Caco-2 (cell line): ENCODE measurements around the gene ACR. TPM values are rescaled to one million over a fixed set of nuclear protein-coding genes. Genes with fewer than 3 reads are reported as not detected.

Source experiments
- BruUV-seq: library from RNA; stranded (reverse); fragments of 400-500 nt; replicated peaks from 2 replicates; lab custom pipeline; 2021; lab: Mats Ljungman, UMichigan
- CTCF ChIA-PET: fragments of 300-600 bp; sonication (Branson Sonifier 250); formaldehyde crosslinking; loops from one replicate; lab custom pipeline; 2022; ENCODE audit warnings: antibody characterized with exemption; lab: Charles Lee
- POLR2A ChIA-PET: fragments of 300-600 bp; sonication (Branson Sonifier 250); formaldehyde crosslinking; loops from one replicate; lab custom pipeline; 2022; ENCODE audit warnings: antibody characterized with exemption; lab: Charles Lee
- DNase-seq, 2 experiments: peaks; one replicate each; pipeline versions ENCODE4 v3.0.0 to v3.0.0-alpha.2; 2020 to 2022
- H3K27me3 ChIP-seq: replicated peaks from 2 replicates; pipeline ENCODE4 v1.6.0; 2011; ENCODE audit warnings: low read length; ENCODE audit not compliant: control insufficient read depth, insufficient read depth
- H3K36me3 ChIP-seq: 2 replicates; pipeline ENCODE4 v1.5.1; 2011; ENCODE audit warnings: low read length; ENCODE audit not compliant: control insufficient read depth, insufficient read depth
- H3K4me1 ChIP-seq: fragments of 250-450 bp; sonication (Bioruptor Pico); 2 replicates; pipeline ENCODE4 v1.5.1; 2020; ENCODE audit warnings: mild to moderate bottlenecking
- H3K4me3 ChIP-seq: 2 replicates; pipeline ENCODE4 v1.5.1; 2011; ENCODE audit warnings: low read depth, mild to moderate bottlenecking, control low read depth, low read length
- H3K9me3 ChIP-seq: fragments of 250-450 bp; sonication (Bioruptor Pico); 2 replicates; pipeline ENCODE4 v1.5.1; 2020; ENCODE audit warnings: mild to moderate bottlenecking, moderate library complexity
- H3K27ac Mint-ChIP-seq: one replicate; pipeline ENCODE4 v1.8.0; 2022; ENCODE audit warnings: mixed read lengths; ENCODE audit not compliant: unreplicated experiment
- H3K27me3 Mint-ChIP-seq: one replicate; pipeline ENCODE4 v1.8.0; 2022; ENCODE audit warnings: mixed read lengths; ENCODE audit not compliant: insufficient read depth, unreplicated experiment
- H3K36me3 Mint-ChIP-seq: one replicate; pipeline ENCODE4 v1.8.0; 2022; ENCODE audit warnings: mild to moderate bottlenecking, mixed read lengths; ENCODE audit not compliant: insufficient read depth, unreplicated experiment
- H3K4me1 Mint-ChIP-seq: one replicate; pipeline ENCODE4 v1.8.0; 2022; ENCODE audit warnings: low read depth, mixed read lengths; ENCODE audit not compliant: unreplicated experiment
- H3K4me3 Mint-ChIP-seq: one replicate; pipeline ENCODE4 v1.8.0; 2022; ENCODE audit warnings: mild to moderate bottlenecking, moderate library complexity, mixed read lengths; ENCODE audit not compliant: unreplicated experiment
- H3K9me3 Mint-ChIP-seq: one replicate; pipeline ENCODE4 v1.8.0; 2022; ENCODE audit warnings: mixed read lengths; ENCODE audit not compliant: unreplicated experiment
- intact Hi-C: fragments of 100-400 bp; cut with micrococcal nuclease; formaldehyde crosslinking; loops from one replicate; pipeline ENCODE4 v1.10.0; 2022; ENCODE audit not compliant: unreplicated experiment
- total RNA-seq: library from RNA; stranded (reverse); gene quantifications from 2 replicates; pipeline ENCODE4 v1.2.3, GENCODE V29; 2022
- TF ChIP-seq, protein P1 (sequence below), 2 experiments: fragments of 200-600 bp in 1 of 2; IDR thresholded peaks; 1 replicate in 1 of 2; 2 replicates in 1 of 2; pipeline versions ENCODE4 v1.5.1 to v1.8.0; 2011 to 2022; ENCODE audit warnings: antibody characterized with exemption in 1 of 2, control low read depth in 1 of 2, inconsistent platforms in 1 of 2, low read depth in 1 of 2, low read length in 1 of 2, mild to moderate bottlenecking in 1 of 2, moderate library complexity in 1 of 2; ENCODE audit not compliant: insufficient read depth in 1 of 2, severe bottlenecking in 1 of 2, unreplicated experiment in 1 of 2

The ACR gene
- total RNA-seq, 1 experiment from 2014 or later = not detected

DNA sequence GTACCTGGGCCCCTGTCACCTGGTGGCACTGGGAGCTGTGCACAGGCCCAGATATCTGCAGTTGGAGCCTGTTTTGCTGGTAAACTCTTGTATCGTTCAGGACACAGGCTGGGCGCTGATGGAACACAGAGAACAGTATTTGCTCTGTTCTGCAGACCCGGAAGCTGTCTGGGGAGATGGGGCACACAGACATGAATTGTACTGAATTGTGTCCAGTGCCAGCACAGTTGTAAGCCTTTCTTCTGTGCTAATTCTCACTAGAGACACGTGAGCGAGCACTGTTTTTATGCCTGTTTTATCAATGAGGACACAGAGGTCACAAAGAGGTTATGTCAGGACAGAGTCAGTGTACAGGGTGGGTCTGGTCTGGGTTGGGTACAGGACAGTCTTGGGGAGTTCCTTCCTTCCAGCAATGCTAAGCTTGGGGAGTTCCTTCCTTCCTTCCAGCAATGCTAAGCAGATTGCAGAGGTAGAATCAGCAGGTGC, 24.4 kb upstream of the ACR start:
- BruUV-seq = no TSS peak

DNA sequence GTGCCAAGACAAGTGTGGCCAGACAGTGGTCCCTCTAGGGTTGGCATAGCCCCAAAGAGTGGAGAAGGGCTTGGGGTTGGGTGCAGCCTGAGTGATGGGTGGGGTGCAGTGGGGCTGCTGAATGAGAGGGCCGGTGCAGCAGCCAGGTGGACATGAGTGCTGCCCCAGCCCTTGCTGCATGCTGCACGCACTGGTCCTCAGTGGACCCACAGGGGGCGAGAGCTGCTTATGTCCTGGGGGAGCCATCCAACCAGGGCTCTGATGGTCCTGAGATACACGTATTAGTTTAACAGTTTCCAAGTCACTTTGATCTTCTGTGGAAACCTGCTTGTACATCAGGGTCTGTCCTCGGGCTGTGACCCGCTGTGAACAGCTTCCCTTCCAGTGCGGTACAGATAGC, 23.9 kb upstream of the ACR start:
- no peak for DNase-seq
- TF ChIP-seq, protein P1, sequence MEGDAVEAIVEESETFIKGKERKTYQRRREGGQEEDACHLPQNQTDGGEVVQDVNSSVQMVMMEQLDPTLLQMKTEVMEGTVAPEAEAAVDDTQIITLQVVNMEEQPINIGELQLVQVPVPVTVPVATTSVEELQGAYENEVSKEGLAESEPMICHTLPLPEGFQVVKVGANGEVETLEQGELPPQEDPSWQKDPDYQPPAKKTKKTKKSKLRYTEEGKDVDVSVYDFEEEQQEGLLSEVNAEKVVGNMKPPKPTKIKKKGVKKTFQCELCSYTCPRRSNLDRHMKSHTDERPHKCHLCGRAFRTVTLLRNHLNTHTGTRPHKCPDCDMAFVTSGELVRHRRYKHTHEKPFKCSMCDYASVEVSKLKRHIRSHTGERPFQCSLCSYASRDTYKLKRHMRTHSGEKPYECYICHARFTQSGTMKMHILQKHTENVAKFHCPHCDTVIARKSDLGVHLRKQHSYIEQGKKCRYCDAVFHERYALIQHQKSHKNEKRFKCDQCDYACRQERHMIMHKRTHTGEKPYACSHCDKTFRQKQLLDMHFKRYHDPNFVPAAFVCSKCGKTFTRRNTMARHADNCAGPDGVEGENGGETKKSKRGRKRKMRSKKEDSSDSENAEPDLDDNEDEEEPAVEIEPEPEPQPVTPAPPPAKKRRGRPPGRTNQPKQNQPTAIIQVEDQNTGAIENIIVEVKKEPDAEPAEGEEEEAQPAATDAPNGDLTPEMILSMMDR (IDR thresholded peaks at IDR 0.05; ENCODE audit: insufficient read depth in 1 of 2, low read depth in 1 of 2, low read length in 1 of 2, severe bottlenecking in 1 of 2, unreplicated experiment in 1 of 2) = no peak
- no peaks in the 10 kb centered on the region for H3K4me1 Mint-ChIP-seq
- POLR2A ChIA-PET = no interaction called here
- H3K9me3 ChIP-seq = no peaks in the 10 kb centered on the region
- H3K36me3 ChIP-seq = no peaks in the 10 kb centered on the region
- H3K27me3 ChIP-seq = no peaks in the 10 kb centered on the region
- H3K27ac Mint-ChIP-seq = no peak overlapping the region
- no peaks in the 10 kb centered on the region for H3K27me3 Mint-ChIP-seq
- no TSS peak for BruUV-seq
- H3K4me1 ChIP-seq = no peaks in the 10 kb centered on the region
- H3K4me3 Mint-ChIP-seq = no peak overlapping the region
- no peaks in the 10 kb centered on the region for H3K36me3 Mint-ChIP-seq
- CTCF ChIA-PET = no interaction called here
- no peaks in the 10 kb centered on the region for H3K9me3 Mint-ChIP-seq
- intact Hi-C loops = no loop called here
- H3K4me3 ChIP-seq = no peak overlapping the region

More for the DNA sequence above, 24.4 kb upstream of the ACR start:
- intact Hi-C loops = no loop called here
- H3K36me3 Mint-ChIP-seq = no peaks in the 10 kb centered on the region
- ChIA-PET CTCF (no interaction called here), POLR2A (no interaction called here)
- H3K27me3 ChIP-seq = no peaks in the 10 kb centered on the region
- no peaks in the 10 kb centered on the region for H3K27me3 Mint-ChIP-seq
- no peak overlapping the region for H3K4me3 ChIP-seq
- H3K4me1 Mint-ChIP-seq = no peaks in the 10 kb centered on the region
- H3K9me3 Mint-ChIP-seq = no peaks in the 10 kb centered on the region
- H3K4me3 Mint-ChIP-seq = no peak overlapping the region
- no peaks in the 10 kb centered on the region for H3K36me3 ChIP-seq
- no peaks in the 10 kb centered on the region for H3K4me1 ChIP-seq
- H3K9me3 ChIP-seq = no peaks in the 10 kb centered on the region
- DNase-seq = no peak
- TF ChIP-seq, protein P1 (IDR thresholded peaks at IDR 0.05; ENCODE audit: insufficient read depth in 1 of 2, low read depth in 1 of 2, low read length in 1 of 2, severe bottlenecking in 1 of 2, unreplicated experiment in 1 of 2) = no peak
- H3K27ac Mint-ChIP-seq = no peak overlapping the region

DNA sequence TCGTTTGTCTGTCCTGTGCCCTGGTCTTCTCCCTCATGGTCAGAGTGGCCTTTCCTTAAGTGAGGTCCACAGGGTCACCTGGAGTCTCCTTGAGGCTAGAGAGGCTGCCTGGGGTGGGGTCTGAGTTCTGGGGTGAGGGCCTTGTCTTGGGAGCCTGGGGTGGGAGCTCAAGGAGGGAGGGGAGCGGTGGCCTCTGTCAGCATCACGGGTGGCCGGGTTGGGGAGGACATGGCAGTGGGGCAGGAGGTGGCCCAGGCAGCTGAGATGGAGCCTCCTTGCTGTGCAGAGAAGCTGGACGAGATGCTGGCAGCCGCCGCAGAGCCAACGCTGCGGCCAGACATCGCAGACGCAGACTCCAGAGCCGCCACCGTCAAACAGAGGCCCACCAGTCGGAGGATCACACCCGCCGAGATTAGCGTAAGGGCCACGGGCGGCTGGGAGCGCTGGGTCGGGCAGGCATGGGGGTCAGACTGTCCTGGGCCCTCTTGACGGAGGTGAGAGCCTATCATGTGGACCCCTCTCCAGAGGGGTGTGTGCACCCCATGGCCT, 23.3 kb upstream of the ACR start:
- H3K36me3 ChIP-seq = no peaks in the 10 kb centered on the region
- Mint-ChIP-seq H3K27ac (no peak overlapping the region), H3K27me3 (no peaks in the 10 kb centered on the region), H3K36me3 (no peaks in the 10 kb centered on the region), H3K4me1 (no peaks in the 10 kb centered on the region), H3K4me3 (no peak overlapping the region), H3K9me3 (no peaks in the 10 kb centered on the region)
- ChIA-PET POLR2A (interaction anchor here (0.6 kb wide), 1 partner anchor 66 kb away, joined by 3 read pairs; no protein-coding TSS in a partner anchor), CTCF (no interaction called here)
- no peaks in the 10 kb centered on the region for H3K27me3 ChIP-seq
- TF ChIP-seq, protein P1 (IDR thresholded peaks at IDR 0.05; ENCODE audit: insufficient read depth in 1 of 2, low read depth in 1 of 2, low read length in 1 of 2, severe bottlenecking in 1 of 2, unreplicated experiment in 1 of 2) = no peak
- DNase-seq = no peak
- intact Hi-C loops = no loop called here
- H3K4me3 ChIP-seq = no peak overlapping the region
- no TSS peak for BruUV-seq
- H3K9me3 ChIP-seq = no peaks in the 10 kb centered on the region
- no peaks in the 10 kb centered on the region for H3K4me1 ChIP-seq
